Sigmoid colon (tissue), 4 donors: ENCODE data around the gene SFXN5.

Experiments used
- POLR2A ChIP-seq, 2 donors: fragments of 450-650 bp; IDR thresholded peaks; one replicate each; pipeline ENCODE4 v1.6.1; 2016; ENCODE audit warnings: antibody characterized with exemption in 2 of 2, mild to moderate bottlenecking in 2 of 2, moderate library complexity in 2 of 2
- POLR2AphosphoS5 ChIP-seq, 4 donors: sonication (generic); formaldehyde crosslinking; IDR thresholded peaks; one replicate each; pipeline ENCODE4 v1.6.1; 2017; ENCODE audit warnings: antibody characterized with exemption in 4 of 4
- TF ChIP-seq, protein P1 (sequence below), 4 experiments: fragments of 450-650 bp in 3 of 4; fragments of 200-600 bp in 1 of 4; IDR thresholded peaks; one replicate each; pipeline ENCODE4 v1.5.1; 2016 to 2019; ENCODE audit warnings: antibody characterized with exemption in 4 of 4, mild to moderate bottlenecking in 3 of 4, moderate library complexity in 2 of 4

DNA sequence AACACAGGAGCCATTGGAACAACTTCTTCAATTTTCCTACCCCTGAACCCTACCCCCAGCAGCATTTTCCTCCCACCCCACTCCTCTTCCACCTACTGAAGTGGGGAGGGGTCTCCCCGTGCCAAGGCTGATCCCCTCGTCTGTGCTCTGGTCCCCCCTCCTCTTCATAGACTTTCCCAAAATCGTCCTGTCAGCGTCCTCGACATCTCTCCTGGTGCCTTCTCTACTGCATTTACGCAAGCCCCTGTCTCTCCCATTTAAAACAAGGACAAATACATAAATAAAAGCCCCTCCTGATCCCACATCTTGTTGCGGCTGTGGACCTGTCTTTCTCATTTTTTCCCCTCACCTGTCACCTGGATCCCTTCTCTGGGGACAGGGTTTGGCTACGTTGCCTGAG, 112.0 kb downstream of the SFXN5 start:
- TF ChIP-seq POLR2A (IDR thresholded peaks at IDR 0.05), result no peak
- TF ChIP-seq, protein P1, sequence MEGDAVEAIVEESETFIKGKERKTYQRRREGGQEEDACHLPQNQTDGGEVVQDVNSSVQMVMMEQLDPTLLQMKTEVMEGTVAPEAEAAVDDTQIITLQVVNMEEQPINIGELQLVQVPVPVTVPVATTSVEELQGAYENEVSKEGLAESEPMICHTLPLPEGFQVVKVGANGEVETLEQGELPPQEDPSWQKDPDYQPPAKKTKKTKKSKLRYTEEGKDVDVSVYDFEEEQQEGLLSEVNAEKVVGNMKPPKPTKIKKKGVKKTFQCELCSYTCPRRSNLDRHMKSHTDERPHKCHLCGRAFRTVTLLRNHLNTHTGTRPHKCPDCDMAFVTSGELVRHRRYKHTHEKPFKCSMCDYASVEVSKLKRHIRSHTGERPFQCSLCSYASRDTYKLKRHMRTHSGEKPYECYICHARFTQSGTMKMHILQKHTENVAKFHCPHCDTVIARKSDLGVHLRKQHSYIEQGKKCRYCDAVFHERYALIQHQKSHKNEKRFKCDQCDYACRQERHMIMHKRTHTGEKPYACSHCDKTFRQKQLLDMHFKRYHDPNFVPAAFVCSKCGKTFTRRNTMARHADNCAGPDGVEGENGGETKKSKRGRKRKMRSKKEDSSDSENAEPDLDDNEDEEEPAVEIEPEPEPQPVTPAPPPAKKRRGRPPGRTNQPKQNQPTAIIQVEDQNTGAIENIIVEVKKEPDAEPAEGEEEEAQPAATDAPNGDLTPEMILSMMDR (IDR thresholded peaks at IDR 0.05), result no peak
- TF ChIP-seq POLR2AphosphoS5 (IDR thresholded peaks at IDR 0.05), result no peak
